ENCODE data around the gene WFDC12.

GRCh38 chr20:45109634-45110033 is 14.6 kb downstream of the WFDC12 start:
- TF ChIP-seq CTCF (IDR thresholded peaks at IDR 0.05) (no peak), POLR2A (IDR thresholded peaks at IDR 0.05) (no peak), EP300 (IDR thresholded peaks at IDR 0.05; ENCODE audit: low read depth) (no peak), POLR2AphosphoS5 (IDR thresholded peaks at IDR 0.05) (no peak)

Measured in transverse colon (tissue), 4 donors.